ENCODE results near the gene SLC1A4. TPM values are rescaled to one million over a fixed set of nuclear protein-coding genes. Genes with fewer than 3 reads are reported as not detected.

The SLC1A4 gene
- total and polyA plus RNA-seq, 7 donors = 0.60 to 13.4 (median 5.1) TPM

DNA sequence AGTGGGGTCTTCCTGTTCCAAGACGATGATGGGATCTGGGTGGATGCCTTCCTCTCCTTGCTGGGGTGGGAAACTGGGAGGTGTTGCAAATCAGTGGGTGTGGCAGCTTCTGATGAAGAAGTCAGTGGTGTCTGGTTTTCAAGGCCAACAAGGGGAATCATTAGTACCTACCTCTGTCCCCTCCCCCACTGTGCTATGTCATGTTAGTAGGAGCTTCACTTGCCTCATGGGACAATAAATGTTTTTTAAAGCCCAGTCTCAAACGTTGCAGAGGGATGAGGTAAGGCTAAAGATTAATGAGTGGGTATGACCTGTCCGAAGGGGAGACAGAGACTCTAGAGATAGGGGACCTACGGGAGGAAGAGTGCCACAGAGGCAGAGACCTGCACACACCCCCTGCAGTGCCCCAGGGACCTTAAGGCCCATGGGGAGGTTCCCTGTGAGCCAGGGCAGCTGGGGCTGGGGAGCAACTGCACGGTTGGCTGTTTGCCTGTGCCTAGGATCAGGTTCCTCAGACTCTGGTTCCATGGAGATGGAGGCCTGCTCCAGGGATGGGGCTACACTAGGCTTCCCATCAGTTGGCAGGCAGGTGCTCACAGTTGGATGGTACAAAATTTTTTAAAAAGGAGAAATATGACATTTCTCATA lies 37.8 kb upstream of the SLC1A4 start:
- TF ChIP-seq POLR2A (IDR thresholded peaks at IDR 0.05) = no peak
- no peak for TF ChIP-seq CTCF (IDR thresholded peaks at IDR 0.05)
- TF ChIP-seq POLR2AphosphoS5 (IDR thresholded peaks at IDR 0.05) = no peak
- TF ChIP-seq EP300 (IDR thresholded peaks at IDR 0.05) = no peak
- WGBS, 2 donors = 71 to 73% methylated on average over 5 of the region's 5 CpGs

GRCh38 chr2:64952096-64952495 lies 37.1 kb upstream of the SLC1A4 start:
- H3K9me3 ChIP-seq = no peaks in the 10 kb centered on the region
- no peak for TF ChIP-seq EP300 (IDR thresholded peaks at IDR 0.05)
- no peak for TF ChIP-seq CTCF (IDR thresholded peaks at IDR 0.05)
- TF ChIP-seq POLR2A (IDR thresholded peaks at IDR 0.05) = no peak
- no peak for TF ChIP-seq POLR2AphosphoS5 (IDR thresholded peaks at IDR 0.05)
- DNase-seq = no peak
- intact Hi-C loops (cut with DNase I) = no loop called here
- H3K27ac ChIP-seq = no peak overlapping the region
- H3K4me3 ChIP-seq = no peak overlapping the region
- H3K27me3 ChIP-seq = no peaks in the 10 kb centered on the region
- 88 to 89% methylated on average over 6 of the region's 6 CpGs for WGBS, 2 donors
- H3K4me1 ChIP-seq = peaks cover 0 to 8% (median 3%) of the 10 kb centered on the region in 4 donors
- H3K36me3 ChIP-seq = no peaks in the 10 kb centered on the region

More for the DNA sequence above, 37.8 kb upstream of the SLC1A4 start:
- Histone ChIP-seq H3K4me3 (no peak overlapping the region), H3K27ac (no peak overlapping the region), H3K36me3 (no peaks in the 10 kb centered on the region), H3K9me3 (no peaks in the 10 kb centered on the region), H3K4me1 (peaks cover 0 to 8% (median 3%) of the 10 kb centered on the region in 4 donors), H3K27me3 (no peaks in the 10 kb centered on the region)
- no peak for DNase-seq
- intact Hi-C loops (cut with DNase I) = no loop called here

DNA sequence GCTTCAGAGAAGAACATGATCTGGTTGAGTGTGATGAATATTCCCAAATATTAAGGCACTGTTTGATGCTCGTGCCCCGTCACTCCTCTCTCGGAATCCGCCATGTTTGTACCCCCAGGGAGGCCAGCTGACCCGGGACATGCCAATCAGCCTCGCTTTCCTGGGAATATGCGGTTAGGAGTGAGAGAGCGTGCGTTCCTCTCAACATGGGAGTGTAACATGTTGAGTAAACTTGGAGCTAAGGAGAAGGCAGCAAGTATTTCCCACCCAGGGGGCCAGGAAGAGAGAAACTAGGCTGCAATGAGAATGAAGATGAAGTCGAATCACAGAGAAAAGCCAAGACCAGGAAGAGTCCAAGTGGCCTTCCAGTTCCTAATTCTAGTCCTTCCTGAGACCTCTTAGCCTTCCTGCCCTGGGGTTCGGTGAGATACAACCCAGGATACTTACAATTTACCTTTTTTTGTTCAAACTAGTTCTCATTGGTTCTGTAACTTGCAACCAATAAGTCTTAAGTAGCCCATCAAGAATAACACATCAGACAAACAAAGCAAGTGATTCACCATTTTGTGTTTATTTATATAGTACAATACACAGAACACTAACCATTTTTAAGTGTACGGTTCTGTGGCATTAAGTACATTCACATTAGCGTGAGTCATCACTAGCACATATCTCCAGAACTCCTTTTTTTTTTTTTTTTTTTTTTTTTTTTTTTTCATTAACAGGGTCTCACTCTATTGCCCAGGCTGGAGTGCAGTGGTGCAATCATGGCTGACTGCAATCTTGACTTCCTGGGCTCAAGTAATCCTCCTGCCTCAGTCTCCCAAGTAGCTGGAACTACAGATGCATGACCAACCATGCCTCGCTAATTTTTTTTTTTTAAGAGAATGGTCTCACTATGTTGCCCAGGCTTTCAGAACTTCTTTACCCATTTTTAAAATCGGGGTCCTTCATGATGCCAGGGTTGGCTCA lies 36.4 kb upstream of the SLC1A4 start:
- Histone ChIP-seq H3K4me3 (no peak overlapping the region), H3K27ac (no peak overlapping the region), H3K9me3 (no peaks in the 10 kb centered on the region), H3K27me3 (no peaks in the 10 kb centered on the region), H3K36me3 (no peaks in the 10 kb centered on the region), H3K4me1 (peaks cover 0 to 5% (median 1%) of the 10 kb centered on the region in 4 donors)
- TF ChIP-seq POLR2AphosphoS5 (IDR thresholded peaks at IDR 0.05) = no peak
- TF ChIP-seq CTCF (IDR thresholded peaks at IDR 0.05) = no peak
- no peak for TF ChIP-seq POLR2A (IDR thresholded peaks at IDR 0.05)
- no peak for TF ChIP-seq EP300 (IDR thresholded peaks at IDR 0.05)
- 89% methylated on average over 15 of the region's 15 CpGs for WGBS, 2 donors
- no peak for DNase-seq
- intact Hi-C loops (cut with DNase I) = no loop called here

GRCh38 chr2:64955467-64955866 lies 33.7 kb upstream of the SLC1A4 start:
- Histone ChIP-seq H3K4me1 (peaks cover 0 to 24% (median 15%) of the 10 kb centered on the region in 4 donors), H3K9me3 (no peaks in the 10 kb centered on the region), H3K27me3 (no peaks in the 10 kb centered on the region), H3K36me3 (no peaks in the 10 kb centered on the region), H3K4me3 (no peak overlapping the region), H3K27ac (no peak overlapping the region)
- 90 to 98% methylated on average over 2 of the region's 2 CpGs for WGBS, 2 donors
- intact Hi-C loops (cut with DNase I) = no loop called here
- no peak for TF ChIP-seq EP300 (IDR thresholded peaks at IDR 0.05)
- no peak for TF ChIP-seq CTCF (IDR thresholded peaks at IDR 0.05)
- TF ChIP-seq POLR2AphosphoS5 (IDR thresholded peaks at IDR 0.05) = no peak
- no peak for TF ChIP-seq POLR2A (IDR thresholded peaks at IDR 0.05)
- DNase-seq = no peak

All from sigmoid colon (tissue), 7 donors.